ENCODE measurements around the gene AACS. TPM values are rescaled to one million over a fixed set of nuclear protein-coding genes. Genes with fewer than 3 reads are reported as not detected.

AACS gene
- total RNA-seq, 1 experiment from 2014 or later = 20.1 TPM

- no peaks in the 10 kb centered on the region for H3K36me3 ChIP-seq (ENCODE audit: insufficient read depth, low read length, poor library complexity, severe bottlenecking)
- no peaks in the 10 kb centered on the region for H3K4me1 ChIP-seq (ENCODE audit: insufficient read depth, low read length, poor library complexity, severe bottlenecking)
- no peak overlapping the region for H3K27ac ChIP-seq (ENCODE audit: low read depth, low read length, poor library complexity, severe bottlenecking)
- BruUV-seq (replicated peaks) = no TSS peak
- no peak for DNase-seq (ENCODE audit: low spot score)
- CTCF ChIA-PET = no interaction called here
- no peaks in the 10 kb centered on the region for H3K9me3 ChIP-seq (ENCODE audit: low read depth, low read length, poor library complexity, severe bottlenecking)
- no peaks in the 10 kb centered on the region for H3K27me3 ChIP-seq (replicated peaks; ENCODE audit: insufficient read depth, low read depth, low read length, poor library complexity)
- TF ChIP-seq CTCF (conservative IDR thresholded peaks at IDR 0.05; ENCODE audit: low read depth, low read length) (no peak), EZH2 (IDR thresholded peaks at IDR 0.05; ENCODE audit: borderline replicate concordance, low read depth, low read length, poor library complexity, severe bottlenecking) (no peak)
- H3K4me3 ChIP-seq (ENCODE audit: low read depth, low read length, poor library complexity, severe bottlenecking) = no peak overlapping the region
- intact Hi-C loops (cut with micrococcal nuclease; ENCODE audit: unreplicated experiment) = no loop called here
- POLR2A ChIA-PET (ENCODE audit: low non-redundant PET) = no interaction called here
Measured at GRCh38 chr12:125125271-125125670, 60.0 kb downstream of the AACS start.

- TF ChIP-seq EZH2 (IDR thresholded peaks at IDR 0.05; ENCODE audit: borderline replicate concordance, low read depth, low read length, poor library complexity, severe bottlenecking) (no peak), CTCF (conservative IDR thresholded peaks at IDR 0.05; ENCODE audit: low read depth, low read length) (no peak)
- Histone ChIP-seq H3K4me3 (ENCODE audit: low read depth, low read length, poor library complexity, severe bottlenecking) (no peak overlapping the region), H3K4me1 (ENCODE audit: insufficient read depth, low read length, poor library complexity, severe bottlenecking) (no peaks in the 10 kb centered on the region), H3K9me3 (ENCODE audit: low read depth, low read length, poor library complexity, severe bottlenecking) (no peaks in the 10 kb centered on the region), H3K27me3 (replicated peaks; ENCODE audit: insufficient read depth, low read depth, low read length, poor library complexity) (no peaks in the 10 kb centered on the region), H3K27ac (ENCODE audit: low read depth, low read length, poor library complexity, severe bottlenecking) (no peak overlapping the region), H3K36me3 (ENCODE audit: insufficient read depth, low read length, poor library complexity, severe bottlenecking) (no peaks in the 10 kb centered on the region)
- ChIA-PET POLR2A (ENCODE audit: low non-redundant PET) (no interaction called here), CTCF (no interaction called here)
- intact Hi-C loops (cut with micrococcal nuclease; ENCODE audit: unreplicated experiment) = no loop called here
- BruUV-seq (replicated peaks) = no TSS peak
- DNase-seq (ENCODE audit: low spot score) = no peak
Measured at GRCh38 chr12:125128439-125129178, 63.4 kb downstream of the AACS start.

- ChIA-PET POLR2A (ENCODE audit: low non-redundant PET) (no interaction called here), CTCF (no interaction called here)
- Histone ChIP-seq H3K9me3 (ENCODE audit: low read depth, low read length, poor library complexity, severe bottlenecking) (no peaks in the 10 kb centered on the region), H3K4me1 (ENCODE audit: insufficient read depth, low read length, poor library complexity, severe bottlenecking) (no peaks in the 10 kb centered on the region), H3K36me3 (ENCODE audit: insufficient read depth, low read length, poor library complexity, severe bottlenecking) (no peaks in the 10 kb centered on the region), H3K27me3 (replicated peaks; ENCODE audit: insufficient read depth, low read depth, low read length, poor library complexity) (no peaks in the 10 kb centered on the region), H3K4me3 (ENCODE audit: low read depth, low read length, poor library complexity, severe bottlenecking) (no peak overlapping the region), H3K27ac (ENCODE audit: low read depth, low read length, poor library complexity, severe bottlenecking) (no peak overlapping the region)
- BruUV-seq (replicated peaks) = no TSS peak
- DNase-seq (ENCODE audit: low spot score) = no peak
- intact Hi-C loops (cut with micrococcal nuclease; ENCODE audit: unreplicated experiment) = no loop called here
- TF ChIP-seq CTCF (conservative IDR thresholded peaks at IDR 0.05; ENCODE audit: low read depth, low read length) (no peak), EZH2 (IDR thresholded peaks at IDR 0.05; ENCODE audit: borderline replicate concordance, low read depth, low read length, poor library complexity, severe bottlenecking) (no peak)
Measured at GRCh38 chr12:125129179-125129571, 63.9 kb downstream of the AACS start.
